Thoracic aorta (tissue), 2 donors: ENCODE measurements around the gene SHISAL1. TPM values are rescaled to one million over a fixed set of nuclear protein-coding genes. Genes with fewer than 3 reads are reported as not detected.

Experiments used
- ATAC-seq: fragments of 150-250 bp; one replicate; pipeline ENCODE4 v1.8.0; 2017; ENCODE audit warnings: low read depth; ENCODE audit not compliant: insufficient number of reproducible peaks, low FRiP score
- DNase-seq: peaks from one replicate; pipeline ENCODE4 v3.0.0-alpha.2; 2020; ENCODE audit warnings: low spot score
- H3K27ac ChIP-seq, 2 donors: fragments of 200-600 bp; sonication (generic); 1 replicate in 1 of 2; 2 replicates in 1 of 2; pipeline ENCODE4 v1.5.1; 2016; ENCODE audit warnings: mild to moderate bottlenecking in 2 of 2, moderate library complexity in 2 of 2
- H3K27me3 ChIP-seq: fragments of 200-600 bp; sonication (generic); replicated peaks from 2 replicates; pipeline ENCODE4 v1.6.0; 2016; ENCODE audit warnings: mild to moderate bottlenecking; ENCODE audit not compliant: insufficient read depth
- H3K36me3 ChIP-seq: fragments of 200-600 bp; sonication (generic); one replicate; pipeline ENCODE4 v1.5.1; 2016
- H3K4me1 ChIP-seq, 2 donors: fragments of 200-600 bp; sonication (generic); 1 replicate in 1 of 2; 2 replicates in 1 of 2; pipeline versions ENCODE4 v1.5.1 to v1.6.0; 2016; ENCODE audit warnings: low read depth in 2 of 2, mild to moderate bottlenecking in 1 of 2; ENCODE audit not compliant: control insufficient read depth in 1 of 2
- H3K4me3 ChIP-seq: fragments of 200-600 bp; sonication (generic); 2 replicates; pipeline ENCODE4 v1.5.1; 2016; ENCODE audit warnings: mild to moderate bottlenecking
- H3K9me3 ChIP-seq: fragments of 200-600 bp; sonication (generic); 2 replicates; pipeline ENCODE4 v1.5.1; 2016
- CTCF ChIP-seq: fragments of 200-600 bp; sonication (generic); IDR thresholded peaks from one replicate; pipeline ENCODE4 v1.5.1; 2019; ENCODE audit warnings: antibody characterized with exemption
- total RNA-seq, 2 donors: library from RNA; depleted of rRNA; stranded (reverse); fragments of >200 nt; gene quantifications; one replicate each; pipeline versions ENCODE4 v1.1.0 to v1.2.3, GENCODE V29; 2016

The SHISAL1 gene
- total RNA-seq, 2 donors from 2014 or later: 0.81 to 3.4 TPM

GRCh38 chr22:44342347-44342956, 29.7 kb upstream of the SHISAL1 start:
- no peak for TF ChIP-seq CTCF
- Histone ChIP-seq H3K27me3 (no peaks in the 10 kb centered on the region), H3K4me1 (peaks cover 10 to 43% of the 10 kb centered on the region in 2 donors), H3K27ac (peak overlapping the region; percentile 9 to 61), H3K4me3 (no peak overlapping the region), H3K36me3 (no peaks in the 10 kb centered on the region), H3K9me3 (no peaks in the 10 kb centered on the region)
- DNase-seq (no peak), ATAC-seq (no peak)

GRCh38 chr22:44341431-44342346, 28.9 kb upstream of the SHISAL1 start:
- H3K27ac ChIP-seq: peak overlapping the region; percentile 9 to 61
- no peak overlapping the region for H3K4me3 ChIP-seq
- peaks cover 10 to 46% of the 10 kb centered on the region in 2 donors for H3K4me1 ChIP-seq
- DNase-seq (no peak), ATAC-seq (no peak)
- no peaks in the 10 kb centered on the region for H3K36me3 ChIP-seq
- TF ChIP-seq CTCF: no peak
- H3K27me3 ChIP-seq: no peaks in the 10 kb centered on the region
- no peaks in the 10 kb centered on the region for H3K9me3 ChIP-seq

- DNase-seq (no peak), ATAC-seq (no peak)
- Histone ChIP-seq H3K36me3 (no peaks in the 10 kb centered on the region), H3K27me3 (no peaks in the 10 kb centered on the region), H3K4me3 (no peak overlapping the region), H3K9me3 (no peaks in the 10 kb centered on the region), H3K27ac (no peak overlapping the region), H3K4me1 (peaks cover 10 to 46% of the 10 kb centered on the region in 2 donors)
- no peak for TF ChIP-seq CTCF
These were observed 27.8 kb upstream of the SHISAL1 start for GRCh38 chr22:44340271-44341239.

- Histone ChIP-seq H3K4me1 (peaks cover 10 to 46% of the 10 kb centered on the region in 2 donors), H3K27me3 (no peaks in the 10 kb centered on the region), H3K9me3 (no peaks in the 10 kb centered on the region), H3K4me3 (no peak overlapping the region), H3K36me3 (no peaks in the 10 kb centered on the region), H3K27ac (no peak overlapping the region)
- TF ChIP-seq CTCF: no peak
- DNase-seq (no peak), ATAC-seq (no peak)
These were observed 26.2 kb upstream of the SHISAL1 start for GRCh38 chr22:44338906-44339305.
